Keratinocyte (primary cell): Measurements from ENCODE around the gene CC2D2A. TPM values are rescaled to one million over a fixed set of nuclear protein-coding genes. Genes with fewer than 3 reads are reported as not detected.

Experiments
- DNase-seq: peaks from one replicate; pipeline ENCODE4 v3.0.0-alpha.2; 2011; ENCODE audit warnings: low read depth, missing footprints, low spot score
- FAIRE-seq: peaks from 2 replicates; lab custom pipeline; 2011; peaks lifted over from hg19 to GRCh38; lab: Jason Lieb, UNC
- H2AFZ ChIP-seq: 2 replicates; pipeline ENCODE4 v1.6.0; 2012; ENCODE audit warnings: low read length, control low read depth, inconsistent platforms; ENCODE audit not compliant: control insufficient read depth
- H3K27ac ChIP-seq: 2 replicates; pipeline ENCODE4 v1.5.1; 2011; ENCODE audit warnings: low read length; ENCODE audit not compliant: control insufficient read depth, insufficient read depth
- H3K27me3 ChIP-seq: 3 replicates; pipeline ENCODE4 v1.6.0; 2011; ENCODE audit warnings: low read length; ENCODE audit not compliant: control insufficient read depth, insufficient read depth; ENCODE audit errors: extremely low read depth
- H3K36me3 ChIP-seq, 2 experiments: 2 replicates in 1 of 2; 3 replicates in 1 of 2; pipeline ENCODE4 v1.5.1; 2011; ENCODE audit warnings: low read length in 2 of 2, mild to moderate bottlenecking in 1 of 2; ENCODE audit not compliant: control insufficient read depth in 2 of 2, insufficient read depth in 2 of 2; ENCODE audit errors: extremely low read depth in 1 of 2
- H3K4me1 ChIP-seq: 3 replicates; pipeline ENCODE4 v1.5.1; 2011; ENCODE audit warnings: low read length; ENCODE audit not compliant: control insufficient read depth, insufficient read depth; ENCODE audit errors: extremely low read depth
- H3K4me2 ChIP-seq: 3 replicates; pipeline ENCODE4 v1.6.0; 2011; ENCODE audit warnings: low read depth, low read length; ENCODE audit not compliant: control insufficient read depth, insufficient read depth; ENCODE audit errors: extremely low read depth
- H3K4me3 ChIP-seq, 3 experiments: fragments of 200-600 bp in 1 of 3; sonication (generic) in 1 of 3; 2 replicates in 2 of 3; 3 replicates in 1 of 3; pipeline ENCODE4 v1.5.1; 2011 to 2016; ENCODE audit warnings: low read length in 3 of 3, mild to moderate bottlenecking in 3 of 3, control low read depth in 2 of 3, inconsistent platforms in 1 of 3, low read depth in 1 of 3, mixed read lengths in 1 of 3, mixed run types in 1 of 3, moderate library complexity in 1 of 3; ENCODE audit not compliant: control insufficient read depth in 2 of 3, insufficient read depth in 2 of 3; ENCODE audit errors: extremely low read depth in 1 of 3
- H3K79me2 ChIP-seq: 2 replicates; pipeline ENCODE4 v1.6.0; 2012; ENCODE audit warnings: low read length; ENCODE audit not compliant: control insufficient read depth, insufficient read depth
- H3K9ac ChIP-seq: 3 replicates; pipeline ENCODE4 v1.6.0; 2011; ENCODE audit warnings: low read length; ENCODE audit not compliant: control insufficient read depth, insufficient read depth; ENCODE audit errors: extremely low read depth
- H3K9me1 ChIP-seq: 3 replicates; pipeline ENCODE4 v1.6.0; 2011; ENCODE audit warnings: low read length; ENCODE audit not compliant: control insufficient read depth, insufficient read depth; ENCODE audit errors: extremely low read depth
- H3K9me3 ChIP-seq: 2 replicates; pipeline ENCODE4 v1.5.1; 2012; ENCODE audit warnings: low read depth, low read length; ENCODE audit not compliant: control insufficient read depth
- H4K20me1 ChIP-seq: 3 replicates; pipeline ENCODE4 v1.6.0; 2011; ENCODE audit warnings: low read length; ENCODE audit not compliant: control insufficient read depth, insufficient read depth; ENCODE audit errors: extremely low read depth
- CTCF ChIP-seq, 3 experiments: IDR thresholded peaks in 1 of 3; conservative IDR thresholded peaks in 1 of 3; optimal IDR thresholded peaks in 1 of 3; 2 replicates in 2 of 3; 3 replicates in 1 of 3; pipeline versions ENCODE3 to v1.5.1; 2011; ENCODE audit warnings: low read length in 3 of 3, mild to moderate bottlenecking in 3 of 3, moderate library complexity in 2 of 3, control low read depth in 1 of 3, inconsistent platforms in 1 of 3; ENCODE audit not compliant: insufficient read depth in 2 of 3; ENCODE audit errors: extremely low read depth in 1 of 3
- EZH2 ChIP-seq: IDR thresholded peaks from one replicate; pipeline ENCODE4 v1.6.1; 2012; ENCODE audit warnings: inconsistent platforms, mild to moderate bottlenecking, low read length, moderate library complexity
- dilution Hi-C: fragments of 300-500 bp; cut with MboI; formaldehyde crosslinking; loops from one replicate; pipeline ENCODE4 v1.7.0; 2020; ENCODE audit warnings: low sequenced_read_pairs; ENCODE audit not compliant: extremely low pct_ligation_motif_present
- polyA plus RNA-seq, 5 experiments: library from polyadenylated mRNA; depleted of rRNA in 3 of 5; stranded (reverse) in 3 of 5; stranded (forward) in 1 of 5; unstranded in 1 of 5; fragments of >200 nt; gene quantifications; 1 replicate in 1 of 5; 2 replicates in 3 of 5; 3 replicates in 1 of 5; pipeline versions ENCODE4 v1.2.1 to v1.2.3, GENCODE V29; 2011 to 2012; ENCODE audit warnings: missing spikeins in 2 of 5, low read depth in 1 of 5, low replicate concordance in 1 of 5

Gene CC2D2A
- polyA plus RNA-seq, 1 donor (not counting 4 experiments of a cell fraction or from before 2014, with no cell fraction given) = 11.8 TPM

- no peaks in the 10 kb centered on the region for H3K4me1 ChIP-seq
- H2AFZ ChIP-seq = no peak overlapping the region
- H4K20me1 ChIP-seq = no peaks in the 10 kb centered on the region
- FAIRE-seq = no peak
- no peak overlapping the region for H3K4me3 ChIP-seq
- no peaks in the 10 kb centered on the region for H3K9me3 ChIP-seq
- H3K36me3 ChIP-seq = no peaks in the 10 kb centered on the region
- no peak for DNase-seq
- H3K27ac ChIP-seq = no peak overlapping the region
- no peaks in the 10 kb centered on the region for H3K79me2 ChIP-seq
- no peaks in the 10 kb centered on the region for H3K9me1 ChIP-seq
- peaks cover 3% of the 10 kb centered on the region for H3K27me3 ChIP-seq
- no peak overlapping the region for H3K4me2 ChIP-seq
- H3K9ac ChIP-seq = no peak overlapping the region
- TF ChIP-seq EZH2 (no peak), CTCF (optimal IDR thresholded peaks at IDR 0.05 in 1 of 3, IDR thresholded peaks at IDR 0.05 in 1 of 3, conservative IDR thresholded peaks at IDR 0.05 in 1 of 3; ENCODE audit: extremely low read depth in 1 of 3, insufficient read depth in 2 of 3, low read length in 3 of 3) (no peak)
- dilution Hi-C loops = loop anchor here (25.0 kb wide), 1 partner anchor 221 kb away; no protein-coding TSS in a partner anchor
Observed at GRCh38 chr4:15458616-15459015, 11.1 kb upstream of the CC2D2A start.

- Histone ChIP-seq H3K27me3 (peaks cover 3% of the 10 kb centered on the region), H4K20me1 (no peaks in the 10 kb centered on the region), H3K9ac (no peak overlapping the region), H3K27ac (no peak overlapping the region), H3K4me2 (no peak overlapping the region), H3K79me2 (no peaks in the 10 kb centered on the region), H3K4me3 (no peak overlapping the region), H3K9me1 (no peaks in the 10 kb centered on the region), H3K4me1 (no peaks in the 10 kb centered on the region), H2AFZ (no peak overlapping the region), H3K36me3 (no peaks in the 10 kb centered on the region), H3K9me3 (no peaks in the 10 kb centered on the region)
- peak; percentile 26 for FAIRE-seq
- dilution Hi-C loops = loop anchor here (25.0 kb wide), 1 partner anchor 222 kb away; no protein-coding TSS in a partner anchor
- TF ChIP-seq EZH2 = no peak
- DNase-seq = no peak
Observed at GRCh38 chr4:15459706-15460105, 10.0 kb upstream of the CC2D2A start.

GRCh38 chr4:15466596-15466995 lies 3.1 kb upstream of the CC2D2A start:
- Histone ChIP-seq H3K27ac (no peak overlapping the region), H3K27me3 (peaks cover 3% of the 10 kb centered on the region), H3K4me2 (no peak overlapping the region), H3K9me3 (no peaks in the 10 kb centered on the region), H3K4me1 (no peaks in the 10 kb centered on the region), H3K9me1 (no peaks in the 10 kb centered on the region), H3K36me3 (no peaks in the 10 kb centered on the region), H3K9ac (no peak overlapping the region), H4K20me1 (no peaks in the 10 kb centered on the region), H3K79me2 (no peaks in the 10 kb centered on the region), H3K4me3 (no peak overlapping the region), H2AFZ (no peak overlapping the region)
- dilution Hi-C loops = loop anchor here (25.0 kb wide), 1 partner anchor 229 kb away; no protein-coding TSS in a partner anchor
- DNase-seq (no peak), FAIRE-seq (no peak)
- TF ChIP-seq CTCF (optimal IDR thresholded peaks at IDR 0.05 in 1 of 3, IDR thresholded peaks at IDR 0.05 in 1 of 3, conservative IDR thresholded peaks at IDR 0.05 in 1 of 3; ENCODE audit: extremely low read depth in 1 of 3, insufficient read depth in 2 of 3, low read length in 3 of 3) (no peak), EZH2 (no peak)
